GM10847 (cell line): ENCODE results near the gene DYTN.

Experiments used
- POLR2A ChIP-seq: IDR thresholded peaks from 2 replicates; pipeline ENCODE4 v1.6.1; 2011; ENCODE audit not compliant: insufficient read length; ENCODE audit errors: extremely low read depth

The DYTN gene

GRCh38 chr2:206718296-206718695, at the start of gene DYTN:
DYTN (minus strand) TSS chr2:206718396; CDS start chr2:206718279, 117 bp downstream.
- TF ChIP-seq POLR2A: no peak

- no peak for TF ChIP-seq POLR2A
Measured at GRCh38 chr2:206766057-206766930, 48.1 kb upstream of the DYTN start.

- peak; percentile 44 for TF ChIP-seq POLR2A
Measured at GRCh38 chr2:206765242-206766056, 47.3 kb upstream of the DYTN start, which contains the start of the genes FASTKD2 and MDH1B. FASTKD2 (plus strand) TSS chr2:206765606; CDS start chr2:206766694, 1,088 bp downstream. MDH1B (minus strand) TSS chr2:206765328; CDS start chr2:206765271, 57 bp downstream.

- no peak for TF ChIP-seq POLR2A
Measured at GRCh38 chr2:206764673-206765241, 46.6 kb upstream of the DYTN start.

GRCh38 chr2:206756816-206757215, 38.6 kb upstream of the DYTN start:
- TF ChIP-seq POLR2A: no peak

GRCh38 chr2:206740800-206741199, 22.6 kb upstream of the DYTN start:
- no peak for TF ChIP-seq POLR2A

GRCh38 chr2:206739271-206739670, 21.1 kb upstream of the DYTN start:
- TF ChIP-seq POLR2A: no peak

- TF ChIP-seq POLR2A: no peak
Measured at GRCh38 chr2:206736935-206737334, 18.7 kb upstream of the DYTN start.

GRCh38 chr2:206733341-206733740, 15.1 kb upstream of the DYTN start:
- no peak for TF ChIP-seq POLR2A

GRCh38 chr2:206728277-206729199, 10.3 kb upstream of the DYTN start:
- no peak for TF ChIP-seq POLR2A

GRCh38 chr2:206727287-206727686, 9.1 kb upstream of the DYTN start:
- TF ChIP-seq POLR2A: no peak

- TF ChIP-seq POLR2A: no peak
Measured at GRCh38 chr2:206723288-206723687, 5.1 kb upstream of the DYTN start.

- TF ChIP-seq POLR2A: no peak
Measured at GRCh38 chr2:206721256-206721920, 3.2 kb upstream of the DYTN start.

GRCh38 chr2:206716623-206717022, 1.6 kb downstream of the DYTN start:
- TF ChIP-seq POLR2A: no peak
